HG02798 (cell line): ENCODE results near the gene GNRH2.
"Not testable (repeated sequence)": the region's sequence is repeated elsewhere in the genome, so short reads cannot be mapped to it uniquely, and the experiment has no call there.

Experiments
- ATAC-seq: cut with Tn5 transposase; IDR thresholded peaks from one replicate; pipeline ENCODE4 v1.9.1; 2021; ENCODE audit warnings: mild to moderate bottlenecking; ENCODE audit not compliant: unreplicated experiment, poor library complexity

GNRH2 gene

GRCh38 chr20:3043322-3043721 is at the start of gene GNRH2:
GNRH2 (plus strand) TSS chr20:3043622; CDS start chr20:3044415, 793 bp downstream.
- no peak for ATAC-seq

DNA sequence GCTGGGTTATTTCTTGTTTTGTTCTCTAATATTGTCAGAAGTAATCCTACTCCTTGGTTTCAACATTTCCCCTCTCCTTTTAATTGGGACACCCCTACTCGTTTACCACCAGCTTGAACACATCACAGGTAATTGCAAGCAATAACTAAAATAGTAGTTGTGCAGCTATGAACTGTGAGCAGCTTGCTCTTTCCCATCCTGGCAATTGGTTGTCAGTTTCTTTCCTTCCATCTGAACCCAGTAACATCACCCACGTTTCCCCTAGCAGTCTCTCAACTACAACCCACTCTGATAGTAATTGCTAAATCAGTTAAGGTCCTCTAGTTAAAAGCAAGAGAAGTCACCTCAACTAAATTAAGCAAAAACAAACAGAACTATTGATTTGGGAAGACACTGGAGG is 47.6 kb upstream of the GNRH2 start:
- ATAC-seq: no peak

DNA sequence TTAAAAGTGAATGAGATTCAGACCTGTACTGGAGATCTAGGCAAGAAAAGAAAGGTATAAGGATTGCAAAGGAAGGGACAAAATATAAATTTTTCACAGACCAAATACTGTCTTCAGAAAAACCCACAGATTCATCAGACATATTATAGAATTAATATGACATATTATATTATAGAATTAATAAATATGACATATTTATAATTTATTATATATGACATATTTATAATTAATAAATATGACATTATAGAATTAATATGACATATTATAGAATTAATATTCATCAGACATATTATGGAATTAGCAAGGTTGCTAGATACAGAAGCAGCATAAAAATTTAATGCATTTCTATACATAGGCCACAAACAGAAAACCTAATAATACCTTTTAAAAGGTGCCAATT is 44.7 kb upstream of the GNRH2 start:
- no peak for ATAC-seq

DNA sequence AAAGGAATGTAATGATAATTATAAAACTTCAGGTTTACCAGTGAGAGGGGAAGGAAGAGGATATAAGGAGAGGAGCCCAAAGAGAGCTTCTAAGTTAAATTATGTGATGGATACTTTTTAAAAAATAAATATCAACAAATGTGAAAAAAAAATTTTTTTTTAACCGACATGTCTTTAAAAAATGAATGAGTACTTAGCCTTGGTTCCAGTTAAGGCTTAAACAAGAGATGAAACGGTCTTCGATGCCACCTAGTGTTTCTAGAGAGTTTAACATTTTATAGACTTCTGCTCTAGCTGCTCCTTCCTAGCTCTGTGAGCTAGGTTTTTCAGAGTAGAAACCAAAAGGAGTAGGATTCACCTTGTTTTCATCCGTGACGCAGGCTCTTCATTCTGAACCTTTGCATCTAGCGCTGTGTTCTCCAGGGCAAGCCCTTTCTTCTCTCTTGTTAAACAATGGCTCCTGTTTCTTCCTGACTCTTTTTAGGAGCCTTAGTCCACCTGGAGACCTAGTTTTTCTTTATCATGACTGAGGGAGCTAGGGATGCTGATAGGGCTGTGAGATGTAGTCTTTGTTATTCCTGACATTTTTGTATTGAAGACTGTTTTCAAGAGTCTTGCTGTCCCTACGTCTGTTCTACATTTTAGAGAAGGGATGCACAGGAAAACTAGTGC is 42.4 kb upstream of the GNRH2 start:
- ATAC-seq: peak; percentile 37

- no peak for ATAC-seq
Measured at GRCh38 chr20:3003416-3003815, 40.0 kb upstream of the GNRH2 start.

- ATAC-seq: no peak
Measured at GRCh38 chr20:3010985-3011723, 32.3 kb upstream of the GNRH2 start.

- ATAC-seq: no peak
Measured at GRCh38 chr20:3011752-3012151, 31.7 kb upstream of the GNRH2 start.

DNA sequence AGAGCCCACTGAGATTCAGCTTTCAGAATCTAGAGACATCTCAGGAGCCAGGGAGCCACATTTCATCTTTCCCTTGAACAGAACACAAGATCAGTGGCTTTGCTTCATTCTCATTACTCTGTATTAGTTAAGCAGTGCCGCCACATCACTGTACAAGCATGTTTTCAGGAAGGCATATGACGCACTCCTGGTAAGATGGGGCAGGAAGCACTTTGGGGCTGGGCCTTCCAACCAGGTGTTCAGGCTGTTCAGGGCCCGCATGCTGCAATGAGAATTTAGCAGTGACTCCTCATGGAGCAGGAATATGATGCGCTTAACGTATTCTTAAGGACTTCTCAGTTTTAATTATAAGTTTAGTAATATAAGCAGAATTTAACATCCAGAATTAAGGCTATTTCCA is 29.7 kb upstream of the GNRH2 start:
- ATAC-seq: no peak

GRCh38 chr20:3014179-3014578 is 29.2 kb upstream of the GNRH2 start:
- ATAC-seq: no peak

DNA sequence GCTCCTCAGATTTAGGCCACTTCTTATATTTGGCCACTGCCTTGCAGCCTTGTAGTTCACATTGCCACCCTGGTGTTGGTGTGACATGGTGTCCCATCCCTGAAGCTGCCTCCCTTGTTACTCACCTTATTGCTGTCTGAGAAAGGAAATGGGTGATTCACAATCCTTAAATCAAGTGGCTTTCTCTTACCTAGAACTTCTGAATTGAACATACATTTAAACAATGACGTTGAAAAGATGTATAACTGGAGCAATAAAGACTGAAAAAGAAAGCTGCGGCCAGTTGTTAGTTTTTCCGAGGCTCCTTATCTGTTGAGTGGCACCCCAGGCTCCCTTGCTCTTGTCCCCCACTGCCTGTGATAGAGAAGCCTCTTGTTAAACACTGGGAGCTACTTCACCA is 28.8 kb upstream of the GNRH2 start:
- ATAC-seq: no peak

GRCh38 chr20:3015302-3015701 is 28.1 kb upstream of the GNRH2 start:
- not testable (repeated sequence) for ATAC-seq

DNA sequence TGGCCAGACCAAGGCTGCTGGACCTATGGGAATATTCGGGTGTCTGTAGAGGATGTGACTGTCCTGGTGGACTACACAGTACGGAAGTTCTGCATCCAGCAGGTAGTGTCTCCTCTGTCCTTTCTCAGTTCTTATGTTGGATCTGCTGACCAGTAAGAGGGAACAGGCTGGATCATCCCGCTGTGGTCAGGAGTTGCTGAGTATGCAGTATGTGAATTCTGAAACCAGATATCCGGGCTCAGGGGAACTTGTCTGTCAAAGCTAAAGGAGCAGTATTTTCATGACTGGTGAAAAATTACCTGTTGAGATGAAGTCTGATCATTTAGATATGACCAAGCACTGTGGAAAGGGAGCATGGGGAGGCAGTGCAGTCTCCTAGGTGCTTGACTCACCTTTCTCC is 22.1 kb upstream of the GNRH2 start:
- ATAC-seq: no peak

DNA sequence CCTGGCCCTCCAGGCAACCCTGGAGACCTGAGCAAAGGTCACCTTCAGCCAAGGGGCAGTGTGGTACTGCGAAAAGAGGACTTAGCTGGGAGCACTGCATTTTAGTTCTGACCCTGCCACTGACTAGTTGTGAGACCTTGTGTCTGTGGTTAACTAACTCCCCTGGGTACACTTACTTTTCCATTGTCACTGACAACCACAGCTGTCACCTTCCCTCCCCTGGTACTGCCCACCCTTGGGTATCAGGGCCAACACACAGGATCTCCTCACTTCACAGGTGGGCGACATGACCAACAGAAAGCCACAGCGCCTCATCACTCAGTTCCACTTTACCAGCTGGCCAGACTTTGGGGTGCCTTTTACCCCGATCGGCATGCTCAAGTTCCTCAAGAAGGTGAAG is 21.6 kb upstream of the GNRH2 start:
- no peak for ATAC-seq

DNA sequence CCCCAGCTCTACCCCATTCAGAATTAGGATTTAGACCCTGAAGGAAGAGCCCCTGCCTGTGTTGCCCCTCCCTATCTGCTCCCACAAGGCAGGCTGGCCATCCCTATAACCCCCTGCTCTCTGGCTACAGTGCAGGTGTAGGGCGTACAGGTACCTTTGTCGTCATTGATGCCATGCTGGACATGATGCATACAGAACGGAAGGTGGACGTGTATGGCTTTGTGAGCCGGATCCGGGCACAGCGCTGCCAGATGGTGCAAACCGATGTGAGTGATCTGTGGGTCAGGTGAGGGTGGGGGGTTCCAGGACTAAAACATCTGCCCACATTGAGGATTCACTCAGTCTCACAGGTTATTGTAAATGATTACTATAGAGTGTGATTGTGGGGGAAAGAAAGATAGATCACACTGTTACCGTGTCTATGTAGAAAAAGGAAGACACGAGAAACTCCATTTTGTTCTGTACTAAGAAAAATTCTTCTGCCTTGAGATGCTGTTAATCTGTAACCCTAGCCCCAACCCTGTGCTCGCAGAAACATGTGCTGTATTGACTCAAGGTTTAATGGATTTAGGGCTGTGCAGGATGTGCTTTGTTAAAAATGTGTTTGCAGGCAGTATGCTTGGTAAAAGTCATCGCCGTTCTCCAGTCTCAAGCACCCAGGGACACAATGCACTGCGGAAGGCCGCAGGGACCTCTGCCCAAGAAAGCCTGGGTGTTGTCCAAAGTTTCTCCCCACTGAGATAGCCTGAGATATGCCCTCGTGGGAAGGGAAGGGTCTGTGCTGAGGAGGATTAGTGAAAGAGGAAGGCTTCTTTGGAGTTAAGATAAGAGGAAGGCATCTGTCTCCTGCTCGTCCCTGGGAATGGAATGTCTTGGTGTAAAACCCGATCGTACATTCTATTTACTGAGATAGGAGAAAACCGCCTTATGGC is 20.6 kb upstream of the GNRH2 start:
- not testable (repeated sequence) for ATAC-seq

- no peak for ATAC-seq
Measured at GRCh38 chr20:3027987-3028386, 15.4 kb upstream of the GNRH2 start.

GRCh38 chr20:3031524-3032147 is 11.8 kb upstream of the GNRH2 start:
- no peak for ATAC-seq

DNA sequence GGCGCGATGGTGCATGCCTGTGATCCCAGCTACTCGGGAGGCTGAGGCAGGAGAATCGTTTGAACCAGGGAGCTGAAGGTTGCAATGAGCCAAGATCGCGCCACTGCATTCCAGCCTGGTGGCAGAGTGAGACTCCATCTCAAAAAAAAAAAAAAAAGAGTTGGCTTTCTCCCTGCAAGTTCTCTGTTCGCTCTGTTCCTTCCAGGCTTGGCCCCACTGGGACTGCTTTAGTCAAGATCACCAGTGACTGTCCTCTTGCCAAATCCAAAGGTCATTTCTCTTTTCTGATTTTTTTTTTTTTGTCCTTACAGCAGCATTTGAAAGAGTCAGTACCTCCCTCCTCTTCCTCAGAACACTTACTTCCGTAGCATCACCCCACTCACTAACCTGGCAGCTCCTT is 10.8 kb upstream of the GNRH2 start:
- no peak for ATAC-seq

GRCh38 chr20:3037654-3038053 is 5.8 kb upstream of the GNRH2 start:
- no peak for ATAC-seq

GRCh38 chr20:3038454-3038853 is 5.0 kb upstream of the GNRH2 start:
- no peak for ATAC-seq

- no peak for ATAC-seq
Measured at GRCh38 chr20:3039426-3039825, 4.0 kb upstream of the GNRH2 start.

GRCh38 chr20:3040086-3040485 is 3.3 kb upstream of the GNRH2 start:
- ATAC-seq: no peak
